GM03348 (cell line): ENCODE data around the gene SLIT1.

ENCODE experiments used
- DNase-seq: peaks from one replicate; pipeline ENCODE4 v3.0.0; 2012; ENCODE audit warnings: low spot score

Gene SLIT1

DNA sequence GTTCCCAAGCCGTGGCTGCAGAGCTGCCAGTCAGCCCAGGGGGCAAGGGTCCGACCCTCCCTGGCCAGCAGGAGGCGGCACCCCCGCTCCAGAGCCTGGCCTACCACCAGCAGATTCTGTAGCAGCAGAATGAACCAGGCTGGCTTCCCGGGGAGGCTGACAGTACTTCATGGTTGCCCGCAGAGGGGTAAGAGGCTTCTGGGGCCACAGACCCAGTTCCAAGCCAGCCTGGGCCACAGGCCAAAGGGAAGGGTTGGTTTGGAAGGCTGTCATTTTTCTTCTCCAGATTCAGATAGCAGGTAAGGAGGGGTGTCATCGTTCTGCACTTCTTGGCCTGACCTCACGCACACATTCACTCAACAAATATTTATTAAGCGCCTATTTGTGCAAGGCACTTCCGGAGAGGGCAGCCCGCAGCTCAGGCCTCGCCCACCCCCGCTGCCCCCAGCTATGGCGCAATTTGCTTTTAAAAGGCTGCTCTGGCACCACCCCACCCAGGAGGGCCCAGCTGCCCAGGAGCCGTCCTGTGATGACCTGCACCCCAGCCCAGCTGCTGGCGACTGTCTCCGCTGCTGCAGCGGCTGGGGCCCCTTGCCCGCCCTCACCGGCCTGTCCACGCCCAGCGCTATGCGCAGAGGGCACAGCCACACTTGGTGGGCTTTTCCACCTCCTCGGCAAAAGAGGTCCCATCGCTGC is 185.1 kb downstream of the SLIT1 start:
- DNase-seq, result no peak

DNA sequence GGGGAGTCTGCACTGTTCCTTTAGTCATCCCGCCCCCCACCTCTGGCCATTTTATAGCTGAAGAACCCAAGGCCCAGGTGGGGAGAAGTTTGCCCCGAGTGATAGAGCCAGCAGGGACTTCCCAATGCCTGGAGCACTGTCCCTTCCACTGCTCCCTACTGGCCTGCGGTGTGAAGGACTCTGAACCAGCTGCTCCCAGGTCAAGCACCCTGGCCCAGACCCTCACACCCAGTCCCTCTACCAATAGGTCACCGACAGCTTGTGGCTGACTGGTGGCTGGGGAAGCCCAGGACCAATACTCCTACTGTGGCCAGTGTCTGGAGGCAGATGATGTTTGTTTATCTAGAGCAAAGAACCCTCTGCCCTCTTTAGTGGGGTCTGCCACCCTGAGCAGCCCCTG is 185.8 kb downstream of the SLIT1 start:
- DNase-seq, result no peak

DNA sequence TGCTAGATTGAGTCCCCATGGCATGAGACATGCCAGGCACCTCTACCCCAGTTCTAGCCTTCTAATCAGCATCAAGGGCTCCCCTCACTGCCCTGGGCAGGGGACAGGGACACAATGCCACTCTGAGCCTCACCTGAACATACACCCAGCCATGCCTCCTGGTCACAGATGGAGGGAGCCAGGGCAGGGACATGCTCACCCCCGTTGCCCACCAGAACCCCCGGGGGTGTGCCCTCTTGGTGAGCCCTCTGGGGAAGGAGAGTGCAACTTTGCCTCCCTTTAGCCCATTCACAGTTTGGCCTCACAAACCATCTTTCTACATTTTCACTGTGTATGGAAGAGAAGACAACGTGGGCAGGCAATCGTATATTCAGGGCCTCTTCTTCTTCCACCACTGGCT is 186.4 kb downstream of the SLIT1 start:
- DNase-seq, result no peak

DNA sequence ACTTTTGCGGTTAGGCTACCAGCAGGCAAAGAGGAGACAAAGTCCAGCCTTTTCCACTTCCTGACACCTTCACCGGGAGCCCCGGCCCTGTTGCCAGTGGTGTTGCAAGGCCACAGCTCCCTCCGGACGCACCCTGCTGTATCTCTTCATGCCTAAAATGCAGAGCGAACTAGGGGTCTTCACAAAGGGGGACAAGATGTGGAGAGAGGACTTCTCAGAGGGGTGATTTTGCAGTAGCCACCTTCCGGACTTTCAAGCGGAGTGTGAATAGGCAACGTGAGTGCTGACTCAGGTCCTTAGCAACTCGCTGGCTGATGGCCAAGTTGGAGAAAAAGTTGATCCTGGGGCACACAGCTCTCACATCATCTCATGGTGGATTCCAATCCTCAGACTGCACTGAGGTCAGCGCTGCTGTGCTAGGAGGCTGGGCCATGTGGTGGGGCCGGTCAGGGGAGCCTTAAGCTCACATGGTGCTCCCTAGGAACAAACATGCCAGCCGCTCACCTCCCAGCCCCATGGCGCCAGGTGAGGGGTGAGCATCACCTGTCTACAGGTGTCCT is 187.3 kb downstream of the SLIT1 start:
- no peak for DNase-seq

DNA sequence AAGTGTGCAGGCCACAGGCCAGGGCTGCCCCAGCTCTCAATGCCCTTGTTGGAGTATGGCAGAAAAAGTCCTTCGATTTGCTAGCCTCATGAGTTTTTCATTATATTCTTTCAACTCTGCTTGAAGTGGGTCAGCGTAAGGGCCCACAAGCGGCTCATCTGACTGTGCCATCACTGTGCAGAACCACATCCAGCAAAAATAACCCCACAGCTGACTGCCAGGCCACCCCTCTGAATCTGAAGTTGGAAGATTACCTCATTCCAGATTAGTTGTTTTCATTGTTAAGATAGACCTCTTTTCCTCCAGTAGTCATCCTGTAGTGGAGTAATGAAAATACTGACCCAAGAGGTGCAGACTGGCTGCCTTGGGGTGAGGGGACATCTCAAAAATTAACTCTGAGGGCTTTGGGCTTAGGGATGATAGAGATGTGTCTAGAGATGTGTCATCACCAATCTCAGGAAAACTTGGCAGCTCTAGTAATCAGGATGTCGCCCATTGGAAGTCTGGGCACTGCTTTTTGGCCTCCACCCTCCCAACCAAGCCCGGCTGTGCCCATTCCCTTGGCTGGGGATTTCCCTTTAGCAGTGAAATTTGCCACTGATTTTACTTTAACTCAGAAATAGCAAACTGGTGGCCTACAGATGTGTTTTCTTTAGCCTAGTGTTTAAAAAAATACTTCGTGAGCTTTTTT is 189.3 kb downstream of the SLIT1 start:
- DNase-seq, result no peak

DNA sequence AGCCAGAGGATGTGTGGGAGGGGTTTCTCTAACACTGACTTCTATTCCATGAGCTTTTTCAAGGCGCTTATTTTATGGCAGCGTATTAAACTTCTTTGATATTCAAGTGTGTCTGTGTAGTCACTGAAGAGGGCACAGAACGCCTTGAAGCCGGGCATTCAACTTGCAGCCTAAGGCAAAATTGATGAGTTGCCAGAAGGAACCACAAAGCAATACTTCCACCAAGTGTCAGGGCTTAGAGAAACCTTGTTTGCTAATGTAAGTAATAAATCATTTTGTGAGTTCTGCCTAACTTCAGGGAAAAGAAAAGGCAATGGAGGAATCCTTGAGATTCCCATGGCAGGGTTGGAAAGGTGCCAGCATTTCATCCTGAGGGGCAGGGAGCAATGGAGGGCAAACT is 189.9 kb downstream of the SLIT1 start:
- no peak for DNase-seq

DNA sequence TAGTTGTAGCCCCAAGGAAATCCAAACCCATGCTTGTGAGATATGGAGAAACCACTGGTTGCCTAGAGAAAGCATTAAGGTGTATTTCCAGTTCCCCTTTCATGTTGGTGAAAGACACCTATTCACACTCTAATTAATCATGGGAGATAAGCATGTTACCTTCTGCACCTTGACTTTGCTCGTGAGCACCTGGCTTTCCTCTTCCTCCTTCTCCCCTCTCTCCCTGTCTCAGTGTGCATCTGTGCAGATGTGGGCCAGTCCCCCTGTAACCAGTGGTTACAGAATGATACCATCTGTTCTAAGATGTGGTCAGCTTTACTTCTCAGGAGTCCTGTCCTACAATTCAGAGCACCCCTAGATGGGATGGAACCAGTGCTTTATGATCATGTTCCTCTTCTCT is 193.0 kb downstream of the SLIT1 start:
- DNase-seq, result no peak

DNA sequence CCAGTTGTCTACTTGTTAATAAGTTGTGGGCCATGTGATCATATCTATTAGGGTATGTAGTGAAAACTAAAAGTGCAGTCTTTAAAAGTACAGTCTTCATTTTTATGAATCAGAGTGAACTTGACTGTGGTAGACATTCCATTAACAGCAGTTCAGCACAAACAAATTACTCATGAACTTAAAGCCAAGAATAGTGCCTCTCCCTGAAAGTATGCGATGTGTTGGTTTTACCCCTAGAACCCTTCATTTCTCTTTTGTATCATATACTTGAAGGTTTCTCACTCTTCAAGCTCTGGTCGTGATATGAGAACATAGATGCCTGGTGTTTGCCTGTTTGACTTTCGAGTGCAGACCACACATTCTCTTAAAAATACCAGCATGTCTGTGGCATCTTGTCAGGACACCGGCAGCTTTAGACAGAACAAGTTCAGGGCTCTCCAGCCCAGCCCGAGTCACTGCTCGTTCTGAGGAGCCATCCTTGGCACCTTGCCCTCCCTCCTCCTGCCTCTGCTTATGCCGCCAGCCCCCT is 194.4 kb downstream of the SLIT1 start:
- peak; percentile 78 for DNase-seq

DNA sequence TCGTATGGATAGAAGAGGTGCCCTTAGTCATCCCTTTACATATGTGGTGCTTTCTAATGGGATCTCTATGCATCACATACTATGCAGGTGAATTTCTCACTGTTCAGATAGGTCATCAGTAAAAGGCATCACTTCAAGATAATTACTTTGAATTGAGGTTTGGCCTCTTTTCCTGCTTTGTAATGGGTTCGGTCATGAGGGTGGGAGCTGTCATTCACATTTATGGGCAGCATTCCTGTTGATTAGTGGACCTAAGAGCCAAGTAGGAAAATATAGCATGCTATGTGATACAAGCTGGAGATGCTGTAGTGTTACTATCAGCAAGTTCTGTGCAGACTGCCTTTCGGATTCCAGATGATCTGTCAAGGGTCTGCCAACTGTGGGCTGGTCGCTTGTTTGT is 197.3 kb downstream of the SLIT1 start:
- DNase-seq, result peak; percentile 9

- DNase-seq, result peak; percentile 73
These were observed 197.9 kb downstream of the SLIT1 start for GRCh38 chr10:96987842-96988175.

DNA sequence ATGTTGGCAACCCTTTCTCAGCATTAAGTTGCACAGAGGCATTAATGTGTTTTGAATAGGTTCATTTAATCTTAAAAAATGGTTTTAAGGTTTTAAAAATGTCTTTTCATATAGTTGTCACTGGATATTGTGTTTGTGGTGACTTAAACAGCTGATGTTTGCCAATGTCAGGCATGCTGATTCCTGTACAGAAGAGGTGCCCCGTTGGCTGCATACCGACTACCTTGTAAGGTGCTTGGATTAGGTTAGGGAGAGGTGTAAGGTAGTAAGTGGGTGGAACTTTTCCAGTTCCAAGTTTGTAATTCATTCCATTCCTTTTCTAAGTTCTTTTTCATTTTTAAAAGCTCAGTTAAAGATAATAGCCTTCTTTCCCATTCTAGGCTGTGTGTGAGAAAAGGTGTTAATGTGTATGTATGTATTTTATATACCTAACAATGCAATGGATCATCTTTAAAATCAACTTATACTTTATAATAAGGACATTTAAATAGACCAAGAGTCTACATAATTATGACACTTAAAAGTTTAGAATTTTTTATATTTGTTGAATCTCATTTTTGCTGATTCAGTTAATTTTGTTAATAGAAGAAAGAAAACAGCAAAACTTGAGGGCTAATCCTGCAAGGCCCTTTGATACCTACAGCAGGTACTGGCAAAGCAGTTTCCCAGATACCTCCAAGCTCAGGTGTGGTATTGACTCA is 198.5 kb downstream of the SLIT1 start:
- DNase-seq, result no peak

GRCh38 chr10:96986200-96986856 is 199.4 kb downstream of the SLIT1 start:
- DNase-seq, result no peak

DNA sequence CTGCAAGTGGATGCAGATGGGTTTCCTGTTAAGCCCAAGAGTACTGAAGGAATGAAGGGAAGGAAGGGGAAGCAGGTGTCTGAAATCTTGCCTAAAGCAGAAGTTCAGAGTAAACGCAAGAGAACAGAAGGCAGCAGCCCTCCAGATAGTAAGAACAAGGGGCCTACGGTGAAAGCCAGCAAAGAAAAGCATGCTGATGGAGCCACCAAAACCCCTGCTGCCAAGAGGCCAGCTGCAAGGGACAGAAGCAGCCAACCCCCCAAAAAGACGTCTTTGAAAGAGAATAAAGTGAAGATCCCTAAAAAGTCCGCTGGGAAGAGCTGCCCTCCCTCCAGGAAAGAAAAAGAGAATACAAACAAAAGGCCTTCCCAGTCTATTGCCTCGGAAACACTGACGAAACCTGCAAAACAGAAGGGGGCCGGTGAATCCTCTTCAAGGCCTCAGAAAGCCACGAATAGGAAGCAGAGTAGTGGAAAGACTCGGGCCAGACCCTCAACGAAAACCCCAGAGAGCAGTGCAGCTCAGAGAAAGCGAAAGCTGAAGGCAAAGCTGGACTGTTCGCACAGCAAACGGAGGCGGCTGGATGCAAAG is 201.1 kb downstream of the SLIT1 start:
- peak; percentile 7 for DNase-seq

- no peak for DNase-seq
These were observed 203.4 kb downstream of the SLIT1 start for GRCh38 chr10:96982149-96982930.

GRCh38 chr10:96978621-96979154 is 207.1 kb downstream of the SLIT1 start:
- DNase-seq, result no peak

DNA sequence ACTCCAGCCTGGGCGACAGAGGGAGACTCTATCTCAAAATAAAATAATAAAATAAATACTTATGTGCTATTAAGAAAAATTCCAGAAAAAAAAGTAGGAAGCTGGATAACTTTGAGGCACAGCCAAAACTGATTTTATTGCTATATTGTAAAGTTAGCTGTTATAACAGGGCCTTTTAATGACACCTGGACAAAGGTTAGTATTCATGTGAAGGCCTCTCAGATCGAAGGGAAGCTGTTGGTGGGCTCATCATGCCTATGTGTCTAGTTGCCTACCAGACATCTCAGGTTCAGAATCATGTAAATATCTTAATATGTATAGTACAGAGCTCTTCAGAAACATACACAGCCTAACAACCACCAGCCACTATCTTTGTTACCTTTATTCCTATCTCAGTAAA is 210.6 kb downstream of the SLIT1 start:
- no peak for DNase-seq

- DNase-seq, result peak; percentile 19
These were observed 211.7 kb downstream of the SLIT1 start for GRCh38 chr10:96973809-96974747.

GRCh38 chr10:96972264-96972663 is 213.5 kb downstream of the SLIT1 start:
- no peak for DNase-seq

GRCh38 chr10:96971324-96971723 is 214.4 kb downstream of the SLIT1 start:
- DNase-seq, result no peak
